ENCODE data around the gene MAP3K2.
"Not testable (repeated sequence)": the region's sequence is repeated elsewhere in the genome, so short reads cannot be mapped to it uniquely, and the experiment has no call there.

MAP3K2 gene

GRCh38 chr2:127384529-127384928, 3.2 kb downstream of the MAP3K2 start:
- no peak for DNase-seq (ENCODE audit: low read depth in 2 of 2)

- no peak for DNase-seq (ENCODE audit: low read depth in 2 of 2)
Measured at GRCh38 chr2:127382831-127383230, 4.9 kb downstream of the MAP3K2 start.

- no peak for DNase-seq (ENCODE audit: low read depth in 2 of 2)
Measured at GRCh38 chr2:127381762-127382161, 6.0 kb downstream of the MAP3K2 start.

- DNase-seq (ENCODE audit: low read depth in 2 of 2): no peak
Measured at GRCh38 chr2:127379712-127380355, 7.9 kb downstream of the MAP3K2 start.

GRCh38 chr2:127378720-127379119, 9.1 kb downstream of the MAP3K2 start:
- DNase-seq (ENCODE audit: low read depth in 2 of 2): no peak

- no peak for DNase-seq (ENCODE audit: low read depth in 2 of 2)
Measured at GRCh38 chr2:127377262-127377661, 10.5 kb downstream of the MAP3K2 start.

GRCh38 chr2:127376257-127376656, 11.5 kb downstream of the MAP3K2 start:
- no peak for DNase-seq (ENCODE audit: low read depth in 2 of 2)

GRCh38 chr2:127373362-127374083, 14.3 kb downstream of the MAP3K2 start:
- no peak for DNase-seq (ENCODE audit: low read depth in 2 of 2)

- DNase-seq (ENCODE audit: low read depth in 2 of 2): no peak
Measured at GRCh38 chr2:127371037-127371436, 16.7 kb downstream of the MAP3K2 start.

GRCh38 chr2:127370010-127370409, 17.8 kb downstream of the MAP3K2 start:
- no peak for DNase-seq (ENCODE audit: low read depth in 2 of 2)

GRCh38 chr2:127365211-127365643, 22.5 kb downstream of the MAP3K2 start:
- no peak for DNase-seq (ENCODE audit: low read depth in 2 of 2)

- DNase-seq (ENCODE audit: low read depth in 2 of 2): no peak
Measured at GRCh38 chr2:127362971-127363370, 24.8 kb downstream of the MAP3K2 start.

GRCh38 chr2:127361929-127362885, 25.6 kb downstream of the MAP3K2 start:
- DNase-seq (ENCODE audit: low read depth in 2 of 2): no peak

- DNase-seq (ENCODE audit: low read depth in 2 of 2): no peak
Measured at GRCh38 chr2:127360242-127360641, 27.5 kb downstream of the MAP3K2 start.

- DNase-seq (ENCODE audit: low read depth in 2 of 2): no peak
Measured at GRCh38 chr2:127359520-127359919, 28.3 kb downstream of the MAP3K2 start.

GRCh38 chr2:127358971-127359370, 28.8 kb downstream of the MAP3K2 start:
- DNase-seq (ENCODE audit: low read depth in 2 of 2): no peak

- DNase-seq (ENCODE audit: low read depth in 2 of 2): no peak
Measured at GRCh38 chr2:127358044-127358443, 29.7 kb downstream of the MAP3K2 start.

GRCh38 chr2:127357591-127357990, 30.2 kb downstream of the MAP3K2 start:
- DNase-seq (ENCODE audit: low read depth in 2 of 2): no peak

- peak in 1 of 2 experiments; percentile 4 for DNase-seq (ENCODE audit: low read depth in 2 of 2)
Measured at GRCh38 chr2:127356531-127356930, 31.2 kb downstream of the MAP3K2 start.

- no peak for DNase-seq (ENCODE audit: low read depth in 2 of 2)
Measured at GRCh38 chr2:127355407-127356008, 32.3 kb downstream of the MAP3K2 start.

- DNase-seq (ENCODE audit: low read depth in 2 of 2): not testable (repeated sequence)
Measured at GRCh38 chr2:127353873-127354676, 33.7 kb downstream of the MAP3K2 start.

Measured in fibroblast of skin of left quadriceps (primary cell).